Activated gamma-delta T cell (primary cell): ENCODE measurements around the gene RBFOX1.
"Not testable (repeated sequence)": the region's sequence is repeated elsewhere in the genome, so short reads cannot be mapped to it uniquely, and the experiment has no call there.

ENCODE experiments used
- DNase-seq: peaks from one replicate; lab custom pipeline; 2025; lab: John Stamatoyannopoulos, UW

The RBFOX1 gene

DNA sequence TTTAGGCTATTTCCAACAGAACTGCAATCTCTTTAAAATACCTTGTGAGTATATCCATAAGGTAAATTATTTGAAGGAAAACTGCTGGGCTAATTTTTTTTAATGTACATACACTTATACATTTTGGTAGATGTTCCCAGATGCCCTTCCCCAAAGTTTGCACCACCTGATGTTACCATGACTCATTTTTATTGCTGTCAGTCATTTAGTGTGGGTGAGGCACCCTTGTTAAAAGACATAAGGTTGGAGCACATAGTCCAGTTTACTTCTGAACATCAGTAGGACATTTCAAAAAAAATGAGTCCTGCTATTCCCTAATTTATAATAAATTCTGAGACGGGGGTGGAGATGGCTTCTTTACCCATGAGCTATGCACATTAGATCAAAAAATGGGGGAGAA, 138.6 kb downstream of the RBFOX1 start:
- no peak for DNase-seq

DNA sequence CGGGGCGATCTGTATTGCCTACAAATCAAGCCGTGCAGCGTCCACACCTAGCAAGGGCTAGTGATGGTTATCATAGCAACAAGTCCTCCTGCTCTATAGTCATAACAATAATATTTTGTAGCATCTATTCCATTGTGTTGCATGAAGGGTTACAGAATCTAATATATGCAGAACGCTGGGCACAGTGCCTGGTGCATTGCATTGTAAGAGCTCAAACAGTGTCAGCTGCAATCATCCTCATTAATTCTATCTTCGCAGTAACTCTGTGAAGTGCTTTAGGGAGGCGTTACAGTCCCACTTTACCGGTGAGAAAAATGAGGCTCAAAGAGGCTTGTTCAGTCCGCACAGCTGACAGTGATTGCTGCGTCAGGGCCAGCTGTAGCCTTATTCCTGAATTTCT, 149.4 kb downstream of the RBFOX1 start:
- no peak for DNase-seq

DNA sequence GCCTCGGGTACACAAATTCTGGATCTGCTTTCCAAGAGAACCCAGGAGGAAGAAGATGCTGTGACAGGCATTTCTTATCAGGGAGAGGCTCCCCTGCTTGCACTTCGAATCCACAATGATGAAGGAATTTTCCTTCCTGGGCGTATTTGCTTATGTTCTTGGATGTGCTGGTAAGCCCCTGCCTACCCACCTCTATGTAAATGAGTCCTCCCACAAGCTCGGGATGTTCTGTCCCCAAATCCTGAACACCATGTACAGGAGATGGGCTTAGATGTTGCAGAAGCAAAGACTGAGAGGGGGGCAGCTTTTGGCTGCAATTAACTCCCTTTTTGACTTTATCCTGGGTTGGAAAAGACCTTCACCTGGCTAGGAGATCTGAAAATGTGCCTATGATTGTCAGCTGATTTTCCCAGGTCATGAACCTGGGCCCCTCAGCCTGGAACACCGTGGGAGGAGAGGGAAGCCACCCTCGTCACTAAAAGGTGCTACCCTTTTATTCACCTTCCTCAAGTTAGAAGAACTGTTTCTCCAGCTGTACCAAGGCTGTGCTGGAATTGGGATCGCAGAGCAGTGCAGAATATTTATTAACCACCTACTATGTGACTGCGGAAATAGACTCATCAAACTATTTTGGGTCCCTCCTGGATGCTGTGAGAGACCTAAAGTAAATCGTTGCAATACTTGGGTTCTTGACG, 150.1 kb downstream of the RBFOX1 start:
- DNase-seq, result no peak

DNA sequence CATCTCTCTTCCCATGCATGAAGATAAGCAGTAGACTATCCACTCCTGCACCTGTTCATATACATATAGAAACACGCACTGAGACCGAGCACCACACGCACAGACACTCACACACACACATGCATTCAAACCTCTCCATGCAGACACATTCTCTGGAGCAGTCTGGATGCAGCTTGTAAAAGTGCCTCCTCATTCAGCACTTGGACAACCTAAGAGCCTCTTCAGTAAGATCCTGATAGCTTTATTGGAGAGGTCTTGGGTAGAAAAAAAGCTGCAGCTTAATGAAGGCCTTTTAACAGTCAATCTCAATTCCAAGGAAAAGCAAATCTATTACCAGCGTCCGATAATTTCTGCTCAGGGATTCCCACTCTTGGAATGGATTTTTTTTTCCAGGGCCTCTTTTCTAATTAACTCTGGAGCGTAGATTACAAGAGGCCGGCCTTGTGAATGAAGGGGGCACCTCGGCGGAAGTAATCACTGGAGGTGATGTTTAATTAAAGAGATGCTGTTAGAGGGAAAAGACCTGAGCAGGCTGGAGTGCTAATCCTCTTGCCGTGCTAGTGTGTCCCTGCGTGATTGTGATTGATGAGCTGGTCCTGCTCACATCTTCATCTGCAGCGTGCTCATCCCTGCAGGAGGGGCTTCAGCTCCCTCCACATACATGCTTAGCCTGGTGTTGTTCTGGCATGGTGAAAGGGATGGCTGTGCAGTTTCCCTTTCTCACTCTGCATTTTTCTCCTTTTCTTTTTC, 155.1 kb downstream of the RBFOX1 start:
- DNase-seq, result no peak

DNA sequence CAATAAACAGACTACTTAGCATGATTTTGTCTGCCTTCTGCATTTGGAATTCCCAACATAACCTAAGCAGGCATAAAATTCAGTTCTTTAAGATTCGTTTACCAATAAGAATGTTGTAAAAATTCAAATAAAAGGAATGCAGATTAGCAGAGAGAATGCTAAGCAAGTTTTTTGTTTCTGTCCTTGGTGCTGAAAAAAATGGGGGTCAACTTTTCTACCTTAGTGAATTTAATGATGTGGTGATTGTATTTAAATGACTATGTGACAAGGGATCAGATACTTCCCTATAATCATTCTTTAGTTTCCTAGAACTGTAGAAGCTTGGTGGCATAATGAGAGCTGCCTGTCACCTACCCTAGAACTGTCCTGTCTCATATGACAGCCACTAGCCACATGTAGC, 159.5 kb downstream of the RBFOX1 start:
- DNase-seq, result no peak

DNA sequence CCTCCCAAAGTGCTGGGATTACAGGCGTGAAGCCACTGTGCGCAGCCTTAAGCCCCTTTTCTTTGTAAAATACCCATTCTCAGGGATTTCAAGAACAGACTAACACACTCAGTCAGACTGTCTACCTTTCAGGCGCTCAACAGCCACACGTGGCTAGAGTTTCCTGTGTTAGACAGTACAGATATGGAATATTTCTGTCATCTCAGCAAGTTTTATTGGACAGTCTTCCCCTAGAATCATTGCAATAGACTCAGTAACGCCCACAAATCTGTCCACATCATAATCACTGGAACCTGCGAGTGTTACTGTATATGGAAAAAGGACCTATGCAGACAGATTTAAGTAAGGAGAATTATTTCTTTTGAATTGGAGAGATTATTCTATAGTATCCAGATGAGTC, 160.5 kb downstream of the RBFOX1 start:
- DNase-seq, result no peak

DNA sequence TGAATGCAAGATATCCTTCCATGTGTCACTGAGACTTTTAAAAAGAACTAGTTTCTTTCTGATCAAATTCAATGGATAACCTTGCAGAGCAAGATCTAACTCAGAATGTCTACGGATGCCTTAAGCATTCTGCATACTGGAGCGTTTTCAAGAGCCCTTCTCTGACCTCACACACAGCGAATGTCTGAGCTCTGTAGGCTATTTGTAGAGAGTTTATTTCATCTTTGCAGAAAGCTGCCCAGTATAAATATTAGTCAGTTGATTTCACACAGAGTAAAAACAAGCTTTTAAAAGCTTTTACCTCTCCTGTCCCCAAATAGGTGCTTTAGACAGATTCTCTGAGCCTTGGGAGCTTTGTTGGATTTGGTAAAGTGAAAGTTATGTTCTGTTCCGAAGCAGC, 165.0 kb downstream of the RBFOX1 start:
- DNase-seq, result no peak

DNA sequence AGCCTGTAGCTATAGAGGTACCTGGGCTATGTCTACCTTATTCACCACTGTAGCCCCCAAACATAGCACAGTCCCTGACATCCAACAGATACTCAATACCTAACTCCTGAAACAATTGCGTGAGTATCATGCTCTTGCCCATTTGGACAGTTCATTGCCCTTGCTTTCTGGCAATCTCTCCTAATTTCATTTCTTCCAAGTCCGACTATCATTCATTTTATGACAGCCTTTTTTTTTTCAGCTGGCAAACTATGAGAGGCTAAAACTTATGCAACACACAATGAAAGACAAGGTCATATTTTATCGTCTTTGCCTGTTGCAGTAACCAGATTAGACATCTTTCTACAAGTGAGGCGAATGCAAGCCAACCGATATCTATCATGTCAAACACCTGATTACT, 169.2 kb downstream of the RBFOX1 start:
- DNase-seq, result no peak

DNA sequence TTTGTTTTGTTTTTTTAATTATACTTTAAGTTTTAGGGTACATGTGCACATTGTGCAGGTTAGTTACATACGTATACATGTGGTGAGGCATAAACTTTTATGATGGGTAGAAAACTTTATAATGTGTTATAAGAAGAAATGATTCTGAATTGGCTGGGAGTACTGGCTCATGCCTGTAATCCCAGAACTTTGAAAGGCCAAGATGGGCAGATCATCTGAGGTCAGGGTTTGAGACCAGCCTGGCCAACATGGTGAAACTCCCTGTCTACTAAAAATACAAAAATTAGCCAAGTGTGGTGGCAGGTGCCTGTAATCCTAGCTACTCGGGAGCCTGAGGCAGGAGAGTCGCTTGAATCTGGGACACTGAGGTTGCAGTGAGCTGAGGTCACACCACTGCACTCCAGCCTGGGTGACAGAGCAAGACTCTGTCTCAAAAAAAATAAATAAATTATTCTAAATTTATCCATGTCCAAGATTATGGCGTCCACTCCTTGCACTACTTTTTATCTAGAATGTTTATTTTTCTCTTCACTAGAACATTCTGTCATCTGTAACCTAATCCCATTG, 170.0 kb downstream of the RBFOX1 start:
- not testable (repeated sequence) for DNase-seq

DNA sequence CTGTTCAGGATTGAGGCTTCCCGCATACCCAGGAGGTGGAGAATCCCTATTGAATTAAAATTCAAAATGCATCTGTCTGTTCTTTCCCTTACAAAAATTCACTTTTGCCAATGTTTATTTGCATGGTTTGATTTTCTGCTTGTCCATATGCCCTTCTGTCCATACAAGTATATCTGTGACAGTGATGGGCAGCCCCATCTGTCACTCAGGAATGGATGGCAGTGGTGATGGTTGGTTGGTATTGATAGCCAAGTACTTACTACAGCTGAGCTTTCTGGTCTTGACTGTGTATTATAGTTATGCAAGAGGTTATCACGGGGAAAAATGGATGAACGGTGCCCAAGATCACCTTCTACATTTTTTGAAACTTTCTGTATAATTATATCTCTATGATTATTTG, 171.0 kb downstream of the RBFOX1 start:
- DNase-seq, result no peak

DNA sequence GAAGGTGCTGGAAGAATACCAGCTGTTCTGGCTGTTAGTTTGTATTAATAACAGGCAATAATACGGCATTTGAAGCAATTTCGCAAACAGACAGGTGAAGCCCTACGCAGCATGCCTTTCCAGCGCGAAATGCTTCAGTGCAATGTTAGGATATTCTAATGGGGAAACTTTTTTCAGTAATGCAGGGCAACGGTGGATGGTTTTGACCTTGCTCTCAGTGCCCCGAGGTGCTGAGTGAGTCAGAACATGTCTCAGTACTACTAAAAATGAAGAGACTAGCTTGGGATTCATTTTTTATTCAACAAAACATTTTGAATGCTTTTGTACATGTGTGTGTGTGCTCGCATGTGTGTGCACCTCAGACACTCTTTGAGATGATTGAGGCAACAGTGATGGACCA, 172.2 kb downstream of the RBFOX1 start:
- DNase-seq, result no peak

DNA sequence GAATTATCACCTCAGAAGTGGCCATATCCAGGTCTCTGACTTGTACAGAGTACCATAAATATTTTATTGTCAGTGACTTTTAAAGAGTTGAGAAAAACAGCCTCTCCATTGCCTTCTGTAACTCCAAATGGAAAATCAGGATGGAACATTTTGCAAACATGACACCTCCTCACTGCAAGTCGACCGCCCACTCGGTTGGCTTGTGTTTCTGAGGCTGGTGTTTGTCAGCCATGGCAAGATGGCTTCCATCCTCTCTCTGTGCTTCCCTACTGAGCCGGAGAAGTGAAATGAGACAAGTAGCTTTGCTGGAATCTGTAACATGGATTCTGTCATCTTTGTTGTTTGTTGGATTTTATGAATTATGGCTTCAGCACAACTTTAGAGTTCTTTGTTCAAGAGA, 172.8 kb downstream of the RBFOX1 start:
- DNase-seq, result no peak

DNA sequence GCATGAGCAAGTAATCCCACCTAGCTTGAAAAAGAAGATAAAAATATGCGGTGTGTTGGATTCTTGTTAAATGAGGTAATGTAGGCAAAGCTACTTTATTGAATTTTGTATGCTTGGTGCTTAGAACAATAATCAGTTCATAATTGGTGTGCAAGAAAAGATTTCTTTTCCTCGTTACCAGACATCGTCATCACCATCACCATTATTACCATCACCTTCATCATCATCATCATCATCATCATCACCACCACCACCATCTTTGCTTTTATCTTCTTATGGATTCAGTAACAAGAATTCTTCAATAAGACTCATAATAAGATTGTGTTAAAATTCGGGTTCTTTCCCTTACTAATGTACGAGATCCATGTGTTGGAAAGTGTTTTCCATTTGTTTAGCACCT, 173.7 kb downstream of the RBFOX1 start:
- DNase-seq, result no peak

DNA sequence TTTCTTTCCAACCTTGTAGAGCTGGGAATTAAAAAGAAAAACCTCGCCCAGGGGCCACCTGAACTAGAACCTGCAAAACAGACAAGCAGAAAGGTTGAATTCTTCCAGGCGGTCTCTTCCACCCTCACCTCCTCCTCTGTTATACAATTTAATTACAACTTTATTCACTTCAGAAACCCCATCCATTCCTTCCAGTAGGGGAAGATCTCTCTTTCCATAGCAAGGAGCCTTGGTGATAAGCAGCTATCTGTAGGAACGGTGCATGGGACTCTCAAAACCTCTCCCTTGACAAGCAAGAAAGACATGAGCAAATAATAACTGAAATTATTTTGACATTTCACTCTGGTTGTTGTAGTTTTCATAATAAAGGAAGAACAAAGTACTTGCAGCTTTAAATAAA, 176.0 kb downstream of the RBFOX1 start:
- no peak for DNase-seq

DNA sequence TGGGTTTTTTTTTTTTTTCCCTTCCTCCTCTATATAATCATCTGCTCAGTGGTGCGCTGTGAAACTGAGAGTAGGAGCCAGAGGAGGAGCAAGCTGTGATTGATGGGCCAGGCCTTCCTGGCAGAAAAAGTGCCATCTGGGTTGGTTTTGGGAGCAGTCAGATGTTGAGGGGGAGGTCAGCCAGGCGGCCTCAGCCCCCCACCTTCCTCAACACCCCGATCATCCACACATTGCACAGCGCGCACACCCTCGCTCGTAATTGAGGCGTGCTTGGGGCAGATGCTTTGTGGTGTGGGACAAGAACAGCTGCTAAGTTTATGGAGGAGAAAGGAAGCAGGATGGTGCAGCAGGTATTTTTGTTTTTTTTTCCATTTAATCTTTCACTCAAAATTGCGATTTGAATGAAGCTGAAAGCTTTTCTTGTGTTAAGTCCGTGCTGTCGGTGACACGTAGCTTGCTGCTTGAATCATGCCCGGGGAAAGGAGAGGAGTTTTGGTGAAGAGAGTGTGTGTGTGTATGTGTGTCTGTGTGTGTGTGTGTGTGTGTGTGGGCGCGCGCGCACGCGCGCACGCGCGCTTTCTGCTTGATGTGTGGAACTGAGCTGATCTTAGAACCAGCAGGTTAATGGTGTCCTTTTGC, 177.4 kb downstream of the RBFOX1 start:
- no peak for DNase-seq

DNA sequence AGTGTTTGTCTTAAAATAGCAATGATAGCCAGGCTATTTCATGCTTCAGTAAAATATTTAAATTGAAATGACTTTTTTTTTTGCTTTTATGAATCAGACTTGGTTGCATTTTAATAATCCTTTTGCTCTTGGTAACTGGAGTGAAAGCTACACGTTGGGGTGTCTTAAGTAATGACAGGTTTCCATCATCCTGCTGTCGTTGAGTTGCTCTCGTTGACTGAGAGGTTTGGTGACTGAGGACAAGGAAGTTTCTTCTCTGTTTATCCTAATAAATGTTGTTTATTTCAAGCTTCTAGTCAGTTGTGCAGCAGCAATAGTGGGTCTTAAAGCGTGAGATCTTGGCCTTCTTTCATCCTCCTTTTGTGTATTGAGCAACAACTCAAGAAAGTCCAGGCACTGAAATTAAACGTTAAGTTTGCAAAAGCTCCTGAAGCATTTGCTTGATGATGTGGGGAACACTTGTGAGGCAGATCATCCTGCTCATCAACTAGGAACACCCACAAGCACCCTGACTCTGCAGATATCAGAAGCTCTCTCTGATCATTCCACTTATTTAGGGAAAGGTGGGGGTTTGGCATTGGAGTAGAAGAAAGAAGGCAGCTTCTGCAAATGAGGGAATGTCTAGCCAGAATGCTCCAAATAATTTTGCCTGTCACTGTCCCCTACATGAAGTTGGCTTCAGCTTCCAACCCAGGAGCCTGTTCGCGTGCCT, 179.1 kb downstream of the RBFOX1 start:
- no peak for DNase-seq

DNA sequence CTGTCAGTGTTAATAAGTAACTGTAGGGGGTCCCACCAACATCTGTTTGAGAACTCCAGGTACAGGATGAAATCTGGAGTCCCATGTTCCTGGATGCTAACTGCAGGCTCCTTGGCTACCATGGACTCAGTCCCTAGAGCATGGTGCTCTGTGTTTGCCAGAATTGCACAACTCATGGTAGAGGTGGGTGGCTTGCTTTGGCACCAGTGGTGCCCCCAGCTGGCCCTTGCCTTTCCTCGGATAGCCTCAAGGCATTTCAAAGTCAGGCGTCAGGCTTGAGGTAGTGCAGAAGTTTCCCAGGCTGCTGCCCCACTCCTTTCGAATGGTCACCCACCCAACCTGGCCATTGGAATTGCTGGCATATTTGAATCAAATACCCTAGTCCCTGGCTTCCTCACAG, 179.9 kb downstream of the RBFOX1 start:
- DNase-seq, result no peak

DNA sequence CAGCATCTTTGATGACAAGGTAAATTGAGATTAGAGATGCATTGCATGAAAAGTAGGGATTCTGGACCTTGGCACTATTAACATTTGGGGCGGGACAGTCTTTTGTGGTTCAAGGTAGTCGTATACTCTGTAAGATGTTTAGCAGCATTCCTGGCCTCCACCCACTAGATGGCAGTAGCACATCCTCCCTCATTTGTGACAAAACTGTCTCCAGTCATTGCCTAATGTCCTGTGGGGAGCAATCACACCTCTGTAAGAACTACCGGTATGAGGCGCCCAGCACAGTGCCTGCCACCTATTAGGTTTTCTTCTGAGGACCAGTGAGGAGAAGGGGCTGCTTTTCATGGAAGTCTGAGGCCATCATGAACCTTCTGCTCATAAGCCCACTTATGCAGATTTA, 180.8 kb downstream of the RBFOX1 start:
- DNase-seq, result no peak

DNA sequence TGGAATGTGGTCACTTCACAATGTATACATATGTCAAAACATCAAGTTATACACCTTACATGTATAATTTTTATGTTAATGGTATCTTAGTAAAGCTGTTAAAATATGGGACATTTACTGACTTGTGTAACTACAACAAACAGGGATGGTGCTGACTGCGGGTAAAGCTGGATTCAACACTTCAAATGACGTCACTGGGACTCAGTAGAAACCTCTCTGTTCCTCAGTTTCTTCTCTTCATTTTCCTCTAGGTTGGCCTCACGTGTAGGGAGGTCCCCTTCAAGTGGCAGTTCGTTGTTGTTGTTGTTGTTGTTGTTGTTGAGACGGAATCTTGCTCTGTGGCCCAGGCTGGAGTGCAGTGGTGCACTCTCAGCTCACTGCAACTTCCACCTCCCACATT, 182.9 kb downstream of the RBFOX1 start:
- DNase-seq, result no peak

DNA sequence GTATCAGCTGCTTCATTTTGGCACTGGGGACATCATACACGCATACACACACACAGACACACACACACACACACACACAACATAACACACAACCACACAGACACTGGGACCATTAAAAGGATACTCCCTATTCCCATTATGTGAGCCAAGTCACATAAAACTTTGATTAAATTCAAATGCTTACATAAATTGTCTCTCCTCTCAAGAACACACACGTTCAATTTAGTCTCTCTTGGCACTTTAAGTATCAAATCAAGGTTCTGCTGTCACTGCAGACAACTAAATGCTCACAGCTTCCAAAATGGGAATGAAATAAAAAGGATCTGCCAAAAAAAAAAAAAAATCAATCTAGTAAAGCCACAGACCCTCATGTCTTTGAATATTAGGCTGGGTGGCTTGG, 184.9 kb downstream of the RBFOX1 start:
- no peak for DNase-seq

DNA sequence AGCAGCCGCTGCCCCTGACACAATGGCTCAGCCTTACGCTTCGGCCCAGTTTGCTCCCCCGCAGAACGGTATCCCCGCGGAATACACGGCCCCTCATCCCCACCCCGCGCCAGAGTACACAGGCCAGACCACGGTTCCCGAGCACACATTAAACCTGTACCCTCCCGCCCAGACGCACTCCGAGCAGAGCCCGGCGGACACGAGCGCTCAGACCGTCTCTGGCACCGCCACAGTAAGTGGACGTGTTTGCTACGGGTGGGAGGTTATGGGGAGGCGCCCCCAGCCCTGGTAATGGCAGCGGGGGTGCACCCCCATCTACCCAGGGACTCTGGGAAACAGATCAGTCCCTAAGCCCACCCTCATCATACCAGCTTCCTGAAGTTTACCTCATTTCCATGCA, 185.5 kb downstream of the RBFOX1 start:
- DNase-seq, result no peak

DNA sequence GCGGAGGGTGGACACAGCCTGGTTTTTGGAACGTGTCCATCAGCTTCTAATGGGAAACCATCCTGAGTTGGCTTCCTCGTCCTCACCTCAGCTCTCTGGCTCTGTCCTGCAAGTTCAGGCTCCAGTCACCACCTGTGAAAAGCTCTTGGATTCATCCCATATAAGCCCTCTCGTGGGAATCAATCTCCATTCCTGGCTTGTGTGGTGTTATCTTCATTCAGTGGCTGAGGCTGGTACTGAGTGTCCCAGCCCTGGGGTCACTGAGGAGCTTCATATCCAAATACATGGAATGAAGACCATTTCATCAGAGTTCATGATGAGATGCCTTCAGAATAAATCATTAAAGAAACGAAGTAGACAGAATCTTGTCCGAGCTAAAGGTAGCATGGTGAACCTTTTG, 189.2 kb downstream of the RBFOX1 start:
- no peak for DNase-seq
